GM06990 (cell line): Measurements from ENCODE around the gene BANK1.

Experiments used
- DNase-seq: peaks from one replicate; pipeline ENCODE4 v3.0.0-alpha.2; 2011; ENCODE audit not compliant: insufficient read length; ENCODE audit errors: extremely low read depth
- H3K27me3 ChIP-seq: replicated peaks from 2 replicates; pipeline ENCODE4 v1.6.0; 2011; ENCODE audit warnings: low read length; ENCODE audit not compliant: control insufficient read depth, insufficient read depth
- H3K36me3 ChIP-seq: 2 replicates; pipeline ENCODE4 v1.5.1; 2011; ENCODE audit warnings: low read length; ENCODE audit not compliant: control insufficient read depth, insufficient read depth
- H3K4me3 ChIP-seq: replicated peaks from 2 replicates; pipeline ENCODE4 v1.5.1; 2011; ENCODE audit warnings: low read depth, mild to moderate bottlenecking, control low read depth, low read length
- CTCF ChIP-seq: IDR thresholded peaks from 2 replicates; pipeline ENCODE4 v1.5.1; 2011; ENCODE audit warnings: low read length, control low read depth, mild to moderate bottlenecking, inconsistent platforms; ENCODE audit not compliant: insufficient read depth, poor library complexity, severe bottlenecking

Gene BANK1

DNA sequence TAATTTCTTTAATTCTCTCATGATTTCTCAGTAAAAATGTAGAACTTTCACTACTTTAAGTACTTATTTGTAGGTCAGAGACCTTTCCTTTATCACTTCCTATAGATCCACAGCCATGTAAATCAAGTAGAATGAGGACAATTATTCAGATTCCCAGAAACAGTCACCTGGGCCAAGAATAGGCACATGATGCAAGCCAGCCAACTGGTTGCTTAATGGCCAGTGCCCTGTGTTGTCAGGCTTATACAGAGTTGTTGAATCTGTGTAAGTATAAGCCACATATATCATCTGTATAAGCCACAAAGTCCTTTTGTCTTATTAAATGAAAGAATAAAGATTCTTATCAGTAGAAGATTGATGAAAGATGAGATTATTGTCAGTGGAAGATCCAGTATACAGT lies 5.2 kb downstream of the BANK1 start:
- no peak for TF ChIP-seq CTCF
- Histone ChIP-seq H3K27me3 (no peaks in the 10 kb centered on the region), H3K36me3 (no peaks in the 10 kb centered on the region), H3K4me3 (no peak overlapping the region)
- no peak for DNase-seq

DNA sequence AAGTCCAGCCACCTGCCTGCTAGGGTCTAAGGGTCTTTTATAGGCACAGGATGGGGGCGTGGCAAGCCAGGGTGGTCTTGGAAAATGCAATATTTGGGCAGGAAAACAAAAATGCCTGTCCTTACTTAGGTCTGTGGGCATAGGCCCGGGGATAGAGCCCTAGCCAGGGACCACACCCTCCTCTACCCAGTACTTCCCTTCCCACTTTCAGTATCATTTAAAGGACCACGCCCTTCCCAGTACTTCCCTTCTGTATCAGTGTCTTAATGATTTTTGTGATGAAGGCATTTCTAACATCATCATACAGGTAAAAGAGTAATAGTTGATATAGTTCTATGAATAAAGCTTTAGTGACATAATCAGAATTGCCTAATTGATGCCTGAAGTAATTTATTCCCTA lies 11.4 kb downstream of the BANK1 start:
- no peak for TF ChIP-seq CTCF
- no peak overlapping the region for H3K4me3 ChIP-seq
- DNase-seq: no peak
- H3K36me3 ChIP-seq: no peaks in the 10 kb centered on the region
- H3K27me3 ChIP-seq: no peaks in the 10 kb centered on the region

- H3K36me3 ChIP-seq: no peaks in the 10 kb centered on the region
- no peak overlapping the region for H3K4me3 ChIP-seq
- no peak for TF ChIP-seq CTCF
- H3K27me3 ChIP-seq: no peaks in the 10 kb centered on the region
- peak; percentile 71 for DNase-seq
Measured at GRCh38 chr4:101806914-101807313, 16.4 kb downstream of the BANK1 start.

DNA sequence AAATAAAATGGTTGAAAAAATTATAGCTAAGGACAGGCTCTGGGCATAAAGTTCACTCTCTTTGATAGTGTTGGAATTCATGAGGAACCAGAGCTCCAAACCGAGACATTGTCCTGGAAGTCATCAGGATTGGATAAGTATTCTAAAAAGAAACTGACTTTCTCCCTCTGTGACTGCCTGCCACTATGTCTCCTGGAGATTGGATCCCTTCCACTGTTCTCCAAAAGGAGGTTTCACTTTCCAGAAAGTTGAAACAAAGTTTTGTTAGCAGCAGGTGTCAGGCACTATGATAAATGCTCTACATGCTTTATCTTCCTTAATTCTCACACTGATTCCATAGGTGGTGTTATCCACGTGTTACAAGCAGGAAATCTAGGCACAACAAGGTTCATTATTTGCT lies 16.8 kb downstream of the BANK1 start:
- no peak for DNase-seq
- peak overlapping the region; percentile 22 for H3K4me3 ChIP-seq

GRCh38 chr4:101813604-101814003 lies 23.1 kb downstream of the BANK1 start:
- H3K27me3 ChIP-seq: no peaks in the 10 kb centered on the region
- TF ChIP-seq CTCF: no peak
- H3K36me3 ChIP-seq: no peaks in the 10 kb centered on the region
- no peak overlapping the region for H3K4me3 ChIP-seq
- DNase-seq: no peak

More for the DNA sequence above, 16.8 kb downstream of the BANK1 start:
- H3K27me3 ChIP-seq: no peaks in the 10 kb centered on the region
- no peak for TF ChIP-seq CTCF
- H3K36me3 ChIP-seq: no peaks in the 10 kb centered on the region

DNA sequence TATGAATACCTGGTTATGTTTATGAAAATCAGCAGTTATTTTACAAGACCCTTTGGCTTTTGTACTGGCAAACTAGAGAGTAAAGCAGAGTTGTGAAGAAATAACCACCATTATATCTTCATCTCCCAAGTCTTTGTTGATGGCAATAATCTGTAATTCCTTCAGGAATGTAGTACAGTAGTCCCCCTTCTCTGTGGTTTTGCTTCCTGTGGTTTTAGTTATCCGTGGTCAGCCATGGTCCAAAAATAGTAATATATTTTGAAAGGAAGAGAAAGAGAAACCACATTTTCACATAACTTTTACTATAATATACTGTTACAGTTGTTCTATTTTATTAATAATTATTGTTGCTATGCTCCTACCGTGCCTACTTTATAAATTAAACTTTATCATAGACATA lies 27.8 kb downstream of the BANK1 start:
- H3K36me3 ChIP-seq: no peaks in the 10 kb centered on the region
- no peak for TF ChIP-seq CTCF
- DNase-seq: no peak
- H3K27me3 ChIP-seq: no peaks in the 10 kb centered on the region
- no peak overlapping the region for H3K4me3 ChIP-seq
